D341Med (cell line): ENCODE data around the gene IFI30.

Source experiments
- DNase-seq: peaks from one replicate; pipeline ENCODE4 v3.0.0; 2012; ENCODE audit warnings: low spot score

Gene IFI30

DNA sequence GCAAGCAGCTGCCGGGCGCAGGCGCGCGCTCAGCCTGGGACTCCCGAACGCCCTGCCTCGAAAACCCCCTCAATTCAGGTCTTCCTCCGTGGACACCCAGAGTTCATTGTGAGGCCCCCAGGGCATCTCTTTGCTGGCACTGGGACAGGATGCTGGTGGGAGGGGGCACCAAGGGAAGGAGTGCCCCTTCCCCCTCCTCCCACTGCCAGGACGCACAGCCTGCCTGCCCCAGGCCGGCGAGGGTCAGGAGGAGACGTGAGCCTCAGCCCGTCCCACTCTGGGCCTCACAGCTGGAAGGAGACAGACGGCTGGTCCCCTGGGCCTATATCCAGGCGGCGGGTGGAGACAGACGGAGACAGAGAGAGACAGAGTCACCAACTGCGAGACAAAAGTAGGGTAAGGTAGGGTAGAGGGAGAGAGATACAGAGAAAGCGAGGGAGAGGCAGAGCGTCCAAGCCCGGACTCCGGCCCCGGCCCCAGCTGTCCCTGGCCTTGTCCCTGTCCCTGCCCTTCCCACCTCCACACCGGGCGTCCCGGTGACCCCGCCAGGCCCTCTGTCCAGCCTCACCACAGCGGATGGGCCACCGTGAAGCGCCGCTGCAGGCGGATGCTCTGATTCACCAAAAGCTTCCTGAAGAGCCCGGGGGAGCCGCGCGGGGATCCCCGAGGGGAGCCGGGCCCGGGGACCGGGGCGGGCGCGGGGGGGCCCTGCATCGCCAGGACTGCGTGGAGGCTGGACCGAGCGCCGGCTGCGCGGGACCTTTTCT, 52.3 kb downstream of the IFI30 start, which contains the start of gene PDE4C:
Gene PDE4C, minus strand, starts transcription at position 737 of the 767 bp plus-strand sequence. Its CDS starts 23 bp downstream, at position 714.
- no peak for DNase-seq

- no peak for DNase-seq
Observed at GRCh38 chr19:18226956-18227780, 53.6 kb downstream of the IFI30 start.
